UCSD-AML1 (cell line): ENCODE measurements around the gene TIGD7.
"Not testable (repeated sequence)": the region's sequence is repeated elsewhere in the genome, so short reads cannot be mapped to it uniquely, and the experiment has no call there.

Experiments
- DNase-seq: peaks from one replicate; lab custom pipeline; 2025; ENCODE audit not compliant: unreplicated experiment; lab: John Stamatoyannopoulos, UW

Gene TIGD7

DNA sequence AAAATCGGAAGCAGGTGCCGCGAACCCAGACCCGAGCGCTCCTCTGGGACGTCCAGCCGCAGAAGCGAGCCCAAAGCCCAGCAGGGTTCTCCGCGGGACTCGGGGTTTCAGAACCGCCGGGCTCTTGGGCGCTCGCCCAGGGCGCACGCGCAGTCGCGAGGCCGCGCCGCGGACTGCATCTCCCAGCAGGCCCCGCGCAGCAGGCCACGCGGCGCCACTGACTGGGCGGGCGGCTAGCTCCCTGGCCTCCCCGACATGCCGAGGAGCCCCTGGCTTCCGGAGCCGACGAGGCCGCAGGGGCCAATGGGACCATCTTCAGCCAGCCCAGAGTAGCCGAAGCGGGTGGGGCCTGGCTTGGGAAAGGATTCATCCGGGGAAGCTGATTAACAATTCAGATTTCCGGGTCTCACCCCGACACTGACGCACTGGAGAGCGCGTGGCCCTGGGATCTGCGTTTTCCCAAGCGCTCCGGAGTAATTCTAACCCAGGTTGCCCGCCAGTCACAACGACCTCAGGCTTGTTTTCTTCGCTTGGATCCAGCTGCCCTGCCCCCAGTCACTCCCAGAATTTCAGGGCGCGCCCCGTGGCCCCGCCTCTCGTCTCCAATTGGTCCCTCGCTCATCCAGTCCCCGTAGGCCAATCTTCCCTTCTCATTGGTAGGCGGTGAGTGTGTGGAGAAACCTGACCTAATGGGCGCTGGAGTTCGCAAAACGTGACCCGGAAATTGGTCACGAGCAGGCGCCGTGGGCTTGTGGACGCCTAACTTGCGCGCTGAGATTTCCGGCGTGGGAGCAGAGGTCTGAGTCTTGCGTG lies 22.3 kb downstream of the TIGD7 start, which contains the start of gene ZNF263:
TSS of gene ZNF263 (plus strand) at position 762 of the 813 bp plus-strand sequence. CDS start 328 bp downstream, outside the sequence.
- peak; percentile 94 for DNase-seq

DNA sequence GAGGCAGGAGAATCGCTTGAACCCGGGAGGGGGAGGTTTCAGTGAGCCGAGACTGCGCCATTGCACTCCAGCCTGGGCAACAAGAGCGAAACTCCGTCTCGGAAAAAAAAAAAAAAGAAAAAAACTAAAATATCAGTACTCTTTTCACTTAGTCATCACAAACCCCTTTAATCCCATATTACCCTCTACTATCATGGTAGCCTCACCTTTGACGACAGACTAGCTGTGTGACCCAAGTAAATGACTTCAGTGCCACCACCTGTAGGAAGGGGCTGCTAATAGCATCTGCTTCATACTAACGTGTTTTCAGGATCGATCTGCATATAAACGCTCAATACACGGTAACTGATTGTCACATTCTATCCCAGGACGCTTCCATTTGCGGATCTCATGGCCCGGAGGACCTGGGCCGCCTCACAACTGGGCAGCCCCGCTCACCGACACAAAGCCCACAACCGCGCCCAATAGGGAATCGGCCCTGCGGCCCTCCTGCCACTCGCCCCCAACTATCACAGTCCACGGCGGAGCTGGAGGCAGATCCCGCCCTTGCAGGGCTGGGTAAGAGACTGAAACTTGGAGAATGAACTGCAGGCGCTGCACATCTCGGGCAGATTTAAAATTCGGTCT lies 23.0 kb downstream of the TIGD7 start:
- DNase-seq: no peak

DNA sequence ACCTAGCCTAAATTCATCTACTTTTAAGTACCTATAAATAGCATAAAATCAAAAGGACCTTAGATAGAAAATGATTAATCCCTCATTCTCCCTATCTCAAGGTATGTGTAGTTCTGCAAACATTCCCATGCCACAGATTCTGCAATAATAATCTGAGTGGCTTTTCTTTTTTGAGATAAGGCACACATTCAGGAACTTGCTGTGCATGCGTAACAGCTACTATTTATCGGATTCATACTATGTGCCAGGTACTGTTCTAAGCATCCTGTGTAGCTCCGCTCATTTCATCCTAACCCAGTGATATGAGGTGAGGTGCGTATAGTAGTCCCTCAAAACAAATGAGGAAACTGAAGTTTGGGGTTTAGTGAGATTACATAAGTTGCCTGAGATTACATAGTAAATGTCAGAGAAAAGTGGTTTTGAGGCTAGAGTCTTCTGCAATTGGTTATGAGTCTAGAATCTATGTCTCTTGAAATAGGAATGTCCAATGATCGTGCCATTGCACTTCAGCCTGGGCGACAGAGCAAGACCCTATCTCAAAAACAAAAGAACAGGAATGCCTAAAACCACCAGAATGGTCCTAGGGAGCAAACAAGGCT lies 23.9 kb downstream of the TIGD7 start:
- DNase-seq: no peak

DNA sequence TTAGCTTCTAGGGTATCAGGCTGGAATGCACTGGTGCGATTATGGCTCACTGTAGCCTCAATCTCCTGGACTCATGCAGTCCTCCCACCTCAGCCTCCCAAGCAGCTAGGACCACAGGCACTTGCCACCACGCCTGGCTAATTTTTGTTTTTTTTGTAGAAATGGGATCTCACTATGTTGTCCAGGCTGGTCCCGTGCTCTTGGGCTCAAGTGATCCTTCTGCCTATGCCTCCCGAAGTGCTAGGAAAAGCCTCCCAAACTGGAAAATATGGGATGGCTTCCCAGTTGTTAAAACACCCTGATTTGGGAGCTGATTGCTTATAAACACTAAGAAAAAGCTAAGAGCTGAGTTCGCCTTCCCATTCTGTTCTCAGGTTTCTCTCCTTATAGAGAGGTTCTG lies 28.6 kb downstream of the TIGD7 start:
- no peak for DNase-seq

DNA sequence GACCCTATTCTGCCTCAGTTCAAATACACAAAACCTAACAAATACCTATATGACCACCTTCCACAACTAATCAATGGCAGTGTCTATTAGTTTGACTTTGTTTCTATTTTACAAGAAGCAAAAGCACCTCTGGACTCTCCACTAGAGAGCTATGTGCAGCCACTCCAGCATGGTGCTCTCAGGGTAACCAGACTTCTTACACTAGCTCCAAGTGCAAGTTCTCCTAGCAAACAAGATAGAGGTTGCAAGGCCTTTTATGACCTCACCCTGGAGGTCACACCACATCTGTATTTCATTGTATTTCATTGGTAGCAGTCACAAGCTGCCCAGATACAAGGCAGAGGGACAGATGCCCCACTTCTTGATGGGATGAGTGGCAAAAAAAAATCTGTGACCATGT lies 30.3 kb downstream of the TIGD7 start:
- no peak for DNase-seq

DNA sequence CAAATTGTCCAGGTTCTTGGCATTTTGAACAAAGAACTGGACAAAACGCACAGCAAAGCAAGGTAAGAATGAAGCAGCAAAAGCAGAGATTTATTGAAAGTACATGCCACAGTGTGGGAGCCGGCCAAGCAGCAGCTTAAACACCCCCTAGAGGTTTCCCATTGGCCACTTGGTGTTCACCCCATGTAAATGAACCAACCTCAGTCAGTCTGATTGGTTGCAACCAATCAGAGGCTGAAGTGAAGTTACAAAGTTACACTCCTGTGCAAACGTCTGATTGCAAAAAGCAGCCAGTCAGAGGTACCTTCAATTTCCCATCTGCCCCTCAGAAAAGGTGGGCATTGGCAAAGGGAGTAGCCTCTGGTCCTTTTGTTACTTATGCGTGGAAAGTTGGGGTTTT lies 30.7 kb downstream of the TIGD7 start:
- no peak for DNase-seq

DNA sequence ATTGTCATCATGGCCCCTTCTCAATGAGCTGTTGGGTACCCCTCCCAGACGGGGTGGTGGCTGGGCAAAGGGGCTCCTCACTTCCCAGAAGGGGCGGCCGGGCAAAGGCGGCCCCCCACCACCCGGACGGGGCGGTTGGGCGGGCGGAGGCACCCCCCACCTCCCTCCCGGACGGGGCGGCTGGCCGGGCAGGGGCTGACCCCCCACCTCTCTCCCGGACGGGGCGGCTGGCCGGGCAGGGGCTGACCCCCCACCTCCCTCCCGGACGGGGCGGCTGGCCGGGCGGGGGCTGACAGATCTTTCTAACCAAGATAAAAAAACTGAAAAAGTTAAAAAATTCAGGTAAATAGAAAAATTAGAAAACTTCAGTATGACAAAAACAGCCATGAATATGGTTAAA lies 33.9 kb downstream of the TIGD7 start:
- DNase-seq: not testable (repeated sequence)

DNA sequence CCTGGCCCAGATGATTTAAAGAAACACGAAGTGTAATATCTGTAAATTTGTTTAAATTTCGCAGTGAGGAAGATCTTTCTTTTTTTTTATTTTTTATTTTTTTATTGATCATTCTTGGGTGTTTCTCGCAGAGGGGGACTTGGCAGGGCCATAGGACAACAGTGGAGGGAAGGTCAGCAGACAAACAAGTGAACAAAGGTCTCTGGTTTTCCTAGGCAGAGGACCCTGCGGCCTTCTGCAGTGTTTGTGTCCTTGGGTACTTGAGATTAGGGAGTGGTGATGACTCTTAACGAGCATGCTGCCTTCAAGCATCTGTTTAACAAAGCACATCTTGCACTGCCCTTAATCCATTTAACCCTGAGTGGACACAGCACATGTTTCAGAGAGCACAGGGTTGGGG lies 34.5 kb downstream of the TIGD7 start:
- not testable (repeated sequence) for DNase-seq

DNA sequence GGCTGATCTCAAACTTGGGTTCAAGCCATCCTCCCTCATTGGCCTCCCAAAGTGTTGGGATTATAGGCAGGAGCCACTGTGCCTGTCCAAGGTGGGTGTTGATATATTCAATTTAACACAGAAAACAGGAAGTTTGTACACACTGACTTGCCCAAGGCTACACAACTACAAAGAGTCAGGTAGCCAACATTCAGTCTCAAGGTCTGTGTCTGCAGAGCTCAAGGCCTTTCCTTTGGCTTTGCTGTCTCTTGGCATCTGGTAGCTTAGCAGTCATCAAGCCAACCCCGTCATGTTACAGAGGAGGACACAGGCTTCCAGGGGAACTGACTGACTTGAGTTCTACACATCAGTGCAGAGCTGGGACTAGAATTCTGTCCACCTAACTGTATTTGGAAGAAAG lies 36.9 kb downstream of the TIGD7 start:
- no peak for DNase-seq

DNA sequence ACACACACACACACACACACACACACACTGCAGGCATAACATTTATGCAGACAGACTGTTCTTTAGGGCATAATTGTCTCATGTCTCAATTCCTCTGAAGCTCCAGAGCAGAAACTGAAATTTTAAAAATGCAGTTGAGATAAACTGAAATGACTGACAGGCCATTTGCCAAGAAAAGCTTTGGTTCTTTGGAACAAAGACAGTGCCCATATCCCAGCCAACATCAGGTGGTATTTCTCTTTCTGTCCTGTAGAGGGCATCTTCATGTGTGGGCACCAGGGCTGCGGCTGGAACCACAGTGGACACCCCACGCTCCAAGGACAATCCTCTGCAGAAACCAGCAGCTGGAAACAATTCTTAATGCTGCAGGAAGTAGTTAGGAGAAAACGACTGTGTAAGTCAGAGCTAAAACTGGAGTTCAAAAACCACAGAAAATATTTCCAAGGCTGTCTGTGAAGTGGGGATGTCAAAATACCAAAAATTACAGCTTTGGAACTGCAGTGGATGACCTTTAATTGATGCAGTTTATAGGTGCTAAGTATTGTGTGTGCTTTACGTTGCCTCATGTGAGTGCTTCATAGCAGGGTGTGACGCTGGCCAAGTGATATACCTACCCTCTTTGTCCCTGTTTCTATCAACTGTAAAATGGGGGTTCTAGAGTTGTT lies 38.2 kb downstream of the TIGD7 start:
- DNase-seq: peak; percentile 54

DNA sequence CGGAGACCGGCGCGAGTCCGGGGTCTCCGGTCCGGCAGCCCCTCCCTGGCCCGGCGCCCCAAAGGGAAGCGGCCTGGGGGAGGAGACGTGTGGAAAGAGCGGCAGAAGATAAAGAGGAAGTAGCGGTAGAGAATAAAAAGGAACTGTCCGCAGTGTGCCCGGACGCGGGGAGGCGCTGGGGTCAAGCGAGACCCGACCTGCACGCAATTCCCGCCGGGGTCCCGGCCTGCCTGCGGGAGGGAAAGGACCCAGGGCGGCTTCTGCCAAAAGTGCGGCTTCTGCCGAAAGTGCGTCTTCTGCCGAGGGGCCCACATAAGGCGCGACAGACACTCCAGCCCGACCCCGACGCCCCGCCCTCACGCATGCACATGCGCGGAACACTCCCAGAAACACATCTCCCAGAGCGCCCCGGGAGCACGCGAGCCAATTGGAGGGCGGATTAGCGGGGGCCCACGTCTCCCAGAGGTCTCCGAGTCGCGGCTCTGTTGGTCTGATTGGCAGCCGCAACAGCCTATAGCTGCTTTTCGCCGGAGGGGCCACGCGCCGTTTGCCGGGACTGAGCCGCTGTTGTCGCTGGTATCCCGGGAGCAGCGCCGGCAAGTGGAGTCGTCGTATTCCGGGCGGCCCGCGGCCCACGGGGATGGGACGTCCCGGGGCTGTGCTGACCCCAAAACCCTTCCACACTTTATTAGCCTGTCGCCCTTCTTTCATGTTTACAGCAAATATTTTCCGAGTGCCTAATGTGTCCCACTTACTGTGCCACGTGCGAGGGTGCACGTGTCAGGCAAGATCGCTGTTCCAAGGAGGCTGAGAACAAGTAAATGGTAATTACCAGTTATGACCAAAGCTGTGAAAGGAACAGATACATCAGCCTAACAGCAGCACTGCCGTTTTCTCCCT lies 40.8 kb downstream of the TIGD7 start:
- DNase-seq: peak; percentile 98

DNA sequence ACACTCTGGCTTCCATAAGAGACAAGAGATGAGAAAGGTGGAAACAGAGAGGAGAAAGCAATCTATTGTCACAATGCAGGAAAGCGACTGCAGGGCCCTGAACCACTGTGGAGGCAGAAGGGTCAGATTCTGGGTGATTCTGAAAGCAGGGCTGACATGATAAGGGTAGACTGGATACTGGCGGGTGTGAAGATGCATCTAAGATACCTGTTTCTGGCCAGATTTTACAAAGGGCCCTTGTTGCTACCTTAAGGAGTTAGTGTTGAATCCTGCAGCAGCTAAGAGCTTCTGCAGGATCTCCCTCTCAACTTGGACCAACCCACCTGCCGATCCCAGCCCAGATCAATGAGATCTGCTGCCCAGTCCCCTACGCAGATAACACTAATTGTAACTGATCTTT lies 42.7 kb downstream of the TIGD7 start:
- no peak for DNase-seq

DNA sequence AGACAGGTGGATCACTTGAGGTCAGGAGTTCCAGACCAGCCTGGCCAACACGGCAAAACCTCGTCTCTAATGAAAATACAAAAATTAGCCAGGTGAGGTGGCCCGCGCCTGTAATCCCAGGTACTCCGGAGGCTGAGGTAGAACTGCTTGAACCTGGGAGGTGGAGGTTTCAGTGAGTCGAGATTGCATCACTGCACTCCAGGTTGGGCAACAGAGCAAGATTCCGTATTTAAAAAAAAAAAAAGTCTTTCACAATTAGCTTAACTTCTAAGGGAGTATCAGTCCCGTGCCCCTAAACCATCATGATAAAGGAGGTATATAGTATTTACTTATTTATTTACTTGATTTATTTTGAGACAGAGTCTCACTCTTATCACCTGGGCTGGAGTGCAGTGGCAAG lies 45.4 kb downstream of the TIGD7 start:
- DNase-seq: no peak

DNA sequence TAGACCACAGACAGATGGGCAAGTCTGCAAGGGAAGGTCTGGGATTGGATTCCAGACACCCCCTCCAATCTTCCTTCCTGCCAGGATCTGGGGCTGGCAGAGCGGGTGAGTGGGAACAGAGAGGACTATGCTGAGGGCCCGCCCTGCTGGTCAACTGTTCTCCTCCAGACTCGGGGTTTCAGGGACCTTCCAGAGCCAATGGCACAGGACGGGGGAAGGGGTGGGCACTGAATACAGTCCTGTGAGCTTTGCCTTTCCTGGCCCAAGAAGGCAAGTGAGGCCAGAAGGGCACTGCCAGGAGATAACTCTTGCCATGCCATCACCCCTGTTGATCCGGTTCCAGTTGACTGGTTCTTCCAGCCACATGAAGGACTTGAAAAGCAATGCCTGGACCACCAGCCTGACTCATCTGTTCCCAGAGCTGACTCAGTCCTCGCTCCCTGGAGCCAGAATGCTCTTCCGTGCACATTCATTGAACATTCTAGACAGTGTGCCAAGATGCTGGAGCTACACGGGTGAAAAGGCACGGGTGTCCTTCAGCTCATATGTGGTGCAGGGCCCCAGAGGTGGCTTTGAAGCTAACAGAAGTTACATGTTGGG lies 48.3 kb downstream of the TIGD7 start:
- DNase-seq: no peak

DNA sequence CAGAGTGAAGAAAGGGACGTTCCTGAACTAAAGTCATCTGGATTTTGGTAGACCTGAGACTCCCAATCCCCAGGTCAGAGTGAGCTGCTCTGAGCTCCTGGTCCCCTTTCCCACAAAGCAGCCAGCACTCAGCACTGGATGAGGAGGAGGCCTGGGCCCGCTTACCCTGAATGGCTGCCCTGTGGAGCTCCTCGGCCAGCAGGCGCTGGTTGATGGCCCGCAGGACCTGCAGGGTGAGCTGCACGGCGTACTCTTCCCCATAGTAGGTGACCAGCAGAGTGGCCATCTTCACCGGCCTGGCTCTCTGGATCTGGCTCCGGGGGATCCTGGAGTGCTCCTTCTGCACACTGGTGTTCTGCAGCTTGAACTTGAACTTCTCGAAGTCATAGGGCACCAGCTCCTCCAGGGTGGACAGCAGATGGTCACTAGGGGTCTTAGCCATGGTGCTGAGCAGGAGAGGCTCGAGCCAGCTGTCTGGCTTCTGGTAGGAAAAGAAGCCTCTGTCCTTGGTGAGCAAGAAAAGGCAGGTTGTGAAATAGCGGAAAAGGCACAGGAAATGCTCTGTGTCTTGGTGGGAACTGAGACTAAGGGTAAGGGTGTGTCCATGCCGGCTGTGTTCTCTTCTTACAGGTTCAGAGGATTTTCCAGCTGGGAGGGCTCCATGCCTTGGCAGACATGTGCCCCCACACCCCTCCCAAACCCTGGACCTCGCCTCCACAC lies 48.9 kb downstream of the TIGD7 start, which contains the start of gene MEFV:
TSS of gene MEFV (minus strand) at position 488 of the 720 bp plus-strand sequence. CDS start at position 442, 46 bp downstream.
- peak; percentile 33 for DNase-seq

DNA sequence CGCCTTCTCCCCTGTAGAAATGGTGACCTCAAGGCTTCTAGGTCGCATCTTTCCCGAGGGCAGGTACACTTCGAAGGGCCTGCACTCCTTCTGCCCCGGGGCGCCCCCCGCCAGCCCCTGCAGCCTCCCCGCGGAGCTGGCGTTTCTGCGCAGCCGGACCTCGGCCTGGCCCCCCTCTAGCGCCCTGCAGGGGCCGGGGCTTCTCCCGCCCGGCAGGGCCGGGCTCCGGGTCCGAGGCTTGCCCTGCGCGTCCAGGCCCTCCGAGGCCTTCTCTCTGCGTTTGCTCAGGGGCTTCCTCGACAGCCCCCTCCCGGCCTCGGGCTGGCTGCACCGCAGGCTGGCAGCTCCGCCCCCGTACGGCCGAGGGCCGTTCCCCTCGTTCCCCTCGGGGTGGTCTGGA lies 50.9 kb downstream of the TIGD7 start:
- no peak for DNase-seq

DNA sequence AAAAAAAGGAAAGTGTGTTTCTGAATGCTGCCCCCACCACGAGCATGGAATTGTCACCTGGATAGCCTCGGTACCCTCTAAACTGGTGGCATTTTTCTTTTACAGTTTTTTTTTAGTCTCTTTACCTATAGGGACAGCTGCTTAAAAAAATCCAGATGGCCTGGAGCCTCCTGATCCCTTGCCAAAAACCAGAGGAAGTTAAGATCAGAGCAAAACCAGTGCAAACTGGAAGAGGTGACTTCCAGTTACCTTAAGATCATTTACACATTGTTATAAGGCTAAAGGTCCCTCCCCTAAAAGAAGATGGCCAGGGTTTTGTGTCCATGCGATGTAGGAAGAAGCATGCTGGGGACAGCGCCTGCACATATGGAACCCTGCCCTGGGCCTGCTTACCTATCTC lies 52.3 kb downstream of the TIGD7 start:
- no peak for DNase-seq

DNA sequence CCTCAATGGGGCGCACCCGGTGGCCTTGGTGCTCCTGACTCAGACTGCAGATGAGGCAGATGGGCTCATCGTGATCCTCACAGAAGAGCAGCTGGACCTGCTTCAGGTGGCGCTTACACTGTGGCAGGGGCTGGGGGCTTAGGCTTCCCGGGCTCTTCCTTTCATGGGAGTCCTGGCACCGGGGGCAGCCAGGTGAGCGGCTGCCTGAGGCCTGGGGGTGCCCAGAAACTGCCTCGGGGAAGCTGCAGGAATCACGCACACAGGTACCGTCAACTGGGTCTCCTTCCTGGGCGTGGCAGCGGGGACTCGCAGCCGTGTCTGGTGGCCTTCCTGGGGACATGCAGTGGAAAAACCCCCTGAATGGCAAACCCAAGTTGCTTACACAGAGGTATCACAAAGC lies 55.8 kb downstream of the TIGD7 start:
- no peak for DNase-seq

DNA sequence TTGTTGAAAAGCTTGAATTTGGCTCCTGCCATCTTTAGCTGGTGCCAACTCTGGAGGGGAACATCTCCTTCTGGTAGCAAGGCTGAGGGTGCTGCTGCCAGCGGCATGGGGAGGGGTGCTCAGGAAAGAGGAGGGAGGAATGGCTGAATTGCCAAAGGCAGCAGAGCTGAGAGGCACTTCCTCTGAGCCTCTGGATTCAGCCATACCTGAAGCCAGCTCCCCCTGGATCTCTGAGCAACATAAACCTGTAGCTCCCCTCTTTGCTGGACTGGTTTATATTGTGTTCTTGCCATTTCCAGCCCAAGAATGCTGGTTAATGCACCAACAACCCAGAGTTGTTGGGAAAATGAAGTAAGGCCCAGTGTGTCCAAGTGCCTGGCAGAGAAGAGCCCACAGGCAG lies 56.2 kb downstream of the TIGD7 start:
- no peak for DNase-seq
